Cardiac fibroblast (primary cell): ENCODE data around the gene SIVA1.

ENCODE experiments used
- DNase-seq, 2 donors: peaks; one replicate each; pipeline versions ENCODE4 v3.0.0 to v3.0.0-alpha.2; 2010; ENCODE audit warnings: low read depth in 2 of 2
- H3K4me3 ChIP-seq, 2 donors: replicated peaks in 1 of 2; 1 replicate in 1 of 2; 2 replicates in 1 of 2; pipeline ENCODE4 v1.5.1; 2011; ENCODE audit warnings: low read depth in 2 of 2, low read length in 2 of 2, mild to moderate bottlenecking in 2 of 2, moderate library complexity in 1 of 2
- CTCF ChIP-seq: IDR thresholded peaks from one replicate; pipeline ENCODE4 v1.5.1; 2011; ENCODE audit warnings: low read depth, mild to moderate bottlenecking, low read length, inconsistent platforms

SIVA1 gene

GRCh38 chr14:104707608-104708595 is 45.0 kb upstream of the SIVA1 start:
- H3K4me3 ChIP-seq: no peak overlapping the region
- no peak for TF ChIP-seq CTCF
- DNase-seq: no peak

- peak; percentile 62 to 65 for DNase-seq
These were observed 44.2 kb upstream of the SIVA1 start for GRCh38 chr14:104708606-104709268.

GRCh38 chr14:104709387-104710039 is 43.4 kb upstream of the SIVA1 start:
- TF ChIP-seq CTCF: no peak
- no peak overlapping the region for H3K4me3 ChIP-seq
- no peak for DNase-seq

More at GRCh38 chr14:104708606-104709268, 44.2 kb upstream of the SIVA1 start:
- peak; percentile 96 for TF ChIP-seq CTCF
- H3K4me3 ChIP-seq: no peak overlapping the region

GRCh38 chr14:104710071-104710735 is 42.7 kb upstream of the SIVA1 start:
- no peak for TF ChIP-seq CTCF
- DNase-seq: no peak
- no peak overlapping the region for H3K4me3 ChIP-seq

GRCh38 chr14:104712881-104713734 is 39.8 kb upstream of the SIVA1 start:
- no peak for DNase-seq
- no peak overlapping the region for H3K4me3 ChIP-seq
- no peak for TF ChIP-seq CTCF

- no peak for DNase-seq
- H3K4me3 ChIP-seq: no peak overlapping the region
- no peak for TF ChIP-seq CTCF
These were observed 38.9 kb upstream of the SIVA1 start for GRCh38 chr14:104714066-104714465.
